NCI-H2107 treated with DMSO at 0.1 percent for 48 hours (cell line): ENCODE data around the gene GRIK2.
"Not testable (repeated sequence)": the region's sequence is repeated elsewhere in the genome, so short reads cannot be mapped to it uniquely, and the experiment has no call there.

Experiments
- DNase-seq: peaks from one replicate; lab custom pipeline; 2025; ENCODE audit not compliant: unreplicated experiment; lab: John Stamatoyannopoulos, UW

GRIK2 gene

GRCh38 chr6:101986476-101986875 is 593.0 kb downstream of the GRIK2 start:
- no peak for DNase-seq

GRCh38 chr6:101992286-101992685 is 598.8 kb downstream of the GRIK2 start:
- DNase-seq: no peak

GRCh38 chr6:101994521-101994920 is 601.0 kb downstream of the GRIK2 start:
- no peak for DNase-seq

- DNase-seq: no peak
These were observed 621.9 kb downstream of the GRIK2 start for GRCh38 chr6:102015431-102015830.

GRCh38 chr6:102022281-102022680 is 628.8 kb downstream of the GRIK2 start:
- DNase-seq: no peak

- no peak for DNase-seq
These were observed 629.3 kb downstream of the GRIK2 start for GRCh38 chr6:102022803-102023202.

GRCh38 chr6:102023977-102024657 is 630.6 kb downstream of the GRIK2 start:
- no peak for DNase-seq

GRCh38 chr6:102026649-102027048 is 633.1 kb downstream of the GRIK2 start:
- no peak for DNase-seq

- DNase-seq: no peak
These were observed 634.7 kb downstream of the GRIK2 start for GRCh38 chr6:102028176-102028575.

GRCh38 chr6:102038964-102039363 is 645.5 kb downstream of the GRIK2 start:
- no peak for DNase-seq

- no peak for DNase-seq
These were observed 645.9 kb downstream of the GRIK2 start for GRCh38 chr6:102039441-102039840.

GRCh38 chr6:102051001-102051400 is 657.5 kb downstream of the GRIK2 start:
- DNase-seq: no peak

- no peak for DNase-seq
These were observed 658.2 kb downstream of the GRIK2 start for GRCh38 chr6:102051720-102052119.

- DNase-seq: no peak
These were observed 670.6 kb downstream of the GRIK2 start for GRCh38 chr6:102064142-102064541.

GRCh38 chr6:102066301-102066700 is 672.8 kb downstream of the GRIK2 start:
- no peak for DNase-seq

GRCh38 chr6:102068349-102068929 is 674.9 kb downstream of the GRIK2 start:
- no peak for DNase-seq

- no peak for DNase-seq
These were observed 682.0 kb downstream of the GRIK2 start for GRCh38 chr6:102075539-102075938.

- DNase-seq: no peak
These were observed 691.7 kb downstream of the GRIK2 start for GRCh38 chr6:102085257-102085656.

- DNase-seq: not testable (repeated sequence)
These were observed 694.7 kb downstream of the GRIK2 start for GRCh38 chr6:102088160-102088559.

GRCh38 chr6:102114402-102114801 is 720.9 kb downstream of the GRIK2 start:
- DNase-seq: no peak

- DNase-seq: no peak
These were observed 722.4 kb downstream of the GRIK2 start for GRCh38 chr6:102115911-102116310.

- no peak for DNase-seq
These were observed 724.5 kb downstream of the GRIK2 start for GRCh38 chr6:102118034-102118433.
